GM19025 (cell line): Measurements from ENCODE around the gene CDC25A.
"Not testable (repeated sequence)": the region's sequence is repeated elsewhere in the genome, so short reads cannot be mapped to it uniquely, and the experiment has no call there.

ENCODE experiments used
- ATAC-seq: cut with Tn5 transposase; IDR thresholded peaks from one replicate; pipeline ENCODE4 v1.9.1; 2021; ENCODE audit warnings: mild to moderate bottlenecking, low read depth, moderate library complexity; ENCODE audit not compliant: unreplicated experiment

CDC25A gene

DNA sequence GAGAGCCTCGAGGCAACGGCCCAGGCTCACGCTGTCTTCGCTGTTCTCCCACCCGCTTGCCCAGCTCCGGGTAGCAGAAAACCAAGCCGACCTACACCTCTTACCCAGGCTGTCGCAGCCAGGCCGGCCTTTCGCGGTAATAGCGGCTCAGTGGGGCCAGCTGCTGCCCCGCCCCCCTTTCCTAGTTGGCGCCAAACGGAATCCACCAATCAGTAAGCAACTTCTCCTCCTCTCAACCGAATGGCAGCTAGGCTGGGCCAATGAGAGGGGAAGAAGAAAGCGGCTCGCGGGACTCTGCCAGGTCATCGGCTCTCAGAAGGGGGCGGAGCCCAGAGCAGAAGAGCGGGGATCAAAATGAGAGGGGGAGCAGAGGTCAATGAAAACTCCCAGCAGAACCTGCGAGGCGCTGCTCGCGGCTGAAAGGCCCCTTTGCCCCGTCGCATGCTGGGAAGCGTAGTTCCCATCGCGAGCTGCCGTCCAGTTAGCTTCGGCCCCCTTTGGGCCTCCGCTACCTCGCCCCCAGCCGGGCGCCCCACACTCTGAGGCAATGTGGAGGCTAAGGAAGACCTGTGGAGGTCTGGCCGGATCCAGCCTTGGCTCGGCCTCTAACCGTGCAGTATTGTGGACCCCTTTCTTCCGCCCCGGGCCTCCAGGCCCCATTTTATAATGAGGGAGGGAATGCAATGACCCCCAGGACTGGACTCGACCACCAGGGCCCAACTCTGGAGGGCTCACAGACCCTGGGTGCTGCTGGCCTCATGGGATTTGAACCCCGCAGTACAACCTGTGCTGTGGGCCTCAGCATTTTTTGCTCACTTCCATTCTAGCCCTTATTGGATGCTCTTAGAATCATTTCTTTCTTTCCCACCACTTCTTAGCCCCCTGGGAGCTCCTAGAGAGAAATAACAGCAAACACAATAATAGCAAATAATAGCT, at the start of gene CDC25A:
CDC25A (minus strand) TSS at position 152 of the 936 bp plus-strand sequence. CDS start 470 bp downstream, outside the sequence.
- ATAC-seq, result peak; percentile 93

GRCh38 chr3:48236531-48236930, 48.3 kb upstream of the CDC25A start:
- ATAC-seq, result no peak

GRCh38 chr3:48233542-48233941, 45.3 kb upstream of the CDC25A start:
- no peak for ATAC-seq

- peak; percentile 70 for ATAC-seq
Measured at GRCh38 chr3:48232734-48233133, 44.5 kb upstream of the CDC25A start.

DNA sequence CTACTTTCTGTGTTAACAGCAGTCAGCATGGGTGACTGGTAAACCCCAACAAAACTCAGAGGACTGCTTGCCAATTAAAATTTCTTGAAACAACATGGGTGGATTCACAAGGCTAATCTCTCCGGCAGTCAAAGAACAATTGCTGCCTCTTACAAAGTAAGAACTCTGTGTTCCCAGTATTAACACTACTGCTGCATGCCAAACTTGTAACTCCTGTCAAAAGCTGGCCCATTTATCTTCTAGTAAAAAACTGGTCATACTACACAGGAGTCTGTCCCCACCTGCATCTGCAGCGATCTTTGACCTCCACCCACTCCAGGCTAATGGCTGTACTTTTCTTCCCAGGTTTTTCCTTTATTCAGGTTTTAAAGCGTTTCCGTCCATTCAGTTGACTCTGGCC, 44.0 kb upstream of the CDC25A start:
- ATAC-seq, result no peak

GRCh38 chr3:48226939-48227338, 38.7 kb upstream of the CDC25A start:
- no peak for ATAC-seq

GRCh38 chr3:48225587-48225986, 37.4 kb upstream of the CDC25A start:
- ATAC-seq, result no peak

DNA sequence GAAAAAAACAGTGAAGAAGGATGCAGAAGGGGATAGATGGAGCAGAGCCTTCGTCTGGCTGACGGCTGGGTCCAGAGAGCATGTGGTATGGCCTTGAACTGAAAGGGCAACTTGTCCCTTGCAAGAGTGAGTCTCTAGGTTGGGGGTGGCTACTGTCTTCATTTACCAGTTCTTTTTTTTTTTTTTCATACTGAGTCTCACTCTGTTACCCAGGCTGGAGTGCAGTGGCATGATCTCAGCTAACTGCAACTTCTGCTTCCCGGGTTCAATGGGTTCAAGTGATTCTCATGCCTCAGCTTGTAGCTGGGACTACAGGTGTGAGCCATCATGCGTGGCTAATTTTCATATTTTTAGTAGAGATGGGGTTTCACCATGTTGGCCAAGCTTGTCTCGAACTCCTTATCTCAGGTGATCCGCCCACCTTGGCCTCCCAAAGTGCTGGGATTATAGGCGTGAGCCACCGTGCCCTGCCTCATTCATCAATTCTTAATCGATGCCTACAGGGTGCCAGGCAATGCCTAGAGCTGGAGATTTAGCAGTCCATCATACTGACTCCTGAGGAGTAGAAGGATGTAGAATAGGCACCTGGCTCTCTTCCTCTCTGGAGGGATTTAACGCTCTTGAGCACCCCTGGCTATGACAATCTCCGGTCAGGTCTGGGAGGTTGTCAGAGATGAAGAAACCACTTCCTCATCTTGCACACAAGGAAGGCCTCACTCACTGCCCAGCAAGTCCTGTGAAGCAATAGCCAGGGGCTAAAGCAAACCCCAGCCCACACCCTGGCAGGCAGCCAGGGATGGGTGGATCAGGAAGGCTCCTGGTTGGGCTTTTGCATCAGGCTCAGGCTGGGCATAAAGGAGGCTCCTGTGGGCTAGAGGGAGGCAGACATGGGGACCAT, 34.6 kb upstream of the CDC25A start, which contains the start of gene CAMP:
CAMP (plus strand) TSS at position 880 of the 898 bp plus-strand sequence; CDS start at position 897, 17 bp downstream.
- ATAC-seq, result peak; percentile 44

DNA sequence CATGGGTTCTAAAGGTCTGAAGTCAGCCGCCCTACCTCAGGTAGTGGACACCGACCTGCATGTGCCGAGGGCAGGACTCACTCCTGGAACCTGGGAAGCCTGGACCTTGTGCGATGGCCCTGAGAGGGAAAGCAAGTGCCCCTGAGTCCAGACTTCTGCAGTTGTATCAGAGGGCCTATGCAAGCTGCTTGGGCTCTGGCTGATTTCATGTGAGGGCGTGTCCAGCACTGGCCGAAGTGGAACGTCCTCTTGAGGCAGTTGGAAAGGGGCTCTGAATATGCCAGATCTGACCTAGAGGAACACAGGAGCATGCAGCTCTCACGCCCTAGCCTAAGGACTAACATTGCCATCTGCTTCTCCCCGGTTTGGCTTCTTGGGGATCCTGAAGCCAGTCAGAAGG, 32.5 kb upstream of the CDC25A start:
- no peak for ATAC-seq

- no peak for ATAC-seq
Measured at GRCh38 chr3:48219543-48219942, 31.3 kb upstream of the CDC25A start.

- no peak for ATAC-seq
Measured at GRCh38 chr3:48218537-48218936, 30.3 kb upstream of the CDC25A start.

DNA sequence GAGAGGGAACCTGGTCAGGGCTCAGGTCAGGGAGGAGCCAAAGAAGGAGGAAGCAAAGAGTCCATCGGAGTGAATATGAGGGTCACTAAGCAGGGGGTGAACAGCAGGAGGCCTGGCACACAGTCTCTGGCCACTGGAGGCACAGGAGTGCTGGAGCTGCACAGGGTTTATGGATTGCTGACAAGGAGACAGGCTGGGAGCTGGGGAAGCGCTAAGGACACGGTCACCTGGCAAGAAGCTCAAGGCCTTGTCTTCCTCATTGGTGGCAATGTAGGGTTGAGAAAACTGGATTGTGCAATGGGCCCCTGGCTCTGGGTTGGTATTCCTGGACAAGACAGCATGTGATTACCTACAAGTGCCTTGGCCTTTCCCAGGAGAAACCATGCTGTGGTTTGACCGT, 29.2 kb upstream of the CDC25A start:
- ATAC-seq, result no peak

DNA sequence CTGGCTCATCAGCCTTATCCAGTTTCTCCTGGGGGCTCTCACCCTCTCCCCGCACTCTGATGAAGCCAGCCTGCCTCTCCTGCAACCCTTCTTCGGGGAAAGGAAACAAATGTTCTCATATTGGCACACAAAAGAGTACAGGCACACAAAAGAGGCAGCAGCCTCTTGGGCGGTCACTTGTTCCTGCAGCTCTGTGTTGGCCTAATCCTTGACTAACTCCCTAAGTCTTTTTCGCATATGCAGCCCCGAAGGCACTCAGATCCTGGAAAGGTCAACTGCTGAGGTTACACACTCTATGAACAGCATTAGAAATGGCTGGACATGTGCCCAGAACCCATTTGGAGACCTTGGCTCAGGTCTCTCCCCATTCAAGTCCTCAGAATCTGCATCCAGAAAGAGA, 27.7 kb upstream of the CDC25A start:
- ATAC-seq, result no peak

GRCh38 chr3:48215466-48215865, 27.2 kb upstream of the CDC25A start:
- ATAC-seq, result no peak

DNA sequence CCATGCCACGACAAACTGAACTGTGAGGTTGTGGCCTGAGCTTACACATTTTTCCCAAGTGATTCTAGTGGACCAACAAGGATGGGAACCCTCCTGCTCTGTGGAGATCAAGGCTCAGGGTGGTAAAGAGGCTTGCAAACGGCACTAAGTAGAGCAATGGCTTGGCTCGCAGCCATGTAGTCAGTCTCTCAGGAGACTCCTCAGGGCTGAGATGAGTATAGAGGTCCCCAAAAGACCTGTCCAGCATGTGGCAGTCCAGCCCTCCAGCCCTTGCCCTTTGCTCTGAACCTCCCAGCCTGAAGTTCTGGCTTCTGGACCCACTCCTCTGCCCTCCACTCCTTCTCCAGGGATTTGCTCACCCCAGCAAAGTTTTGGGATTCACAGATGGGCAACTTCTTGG, 26.8 kb upstream of the CDC25A start:
- ATAC-seq, result no peak

- no peak for ATAC-seq
Measured at GRCh38 chr3:48214225-48214624, 26.0 kb upstream of the CDC25A start.

DNA sequence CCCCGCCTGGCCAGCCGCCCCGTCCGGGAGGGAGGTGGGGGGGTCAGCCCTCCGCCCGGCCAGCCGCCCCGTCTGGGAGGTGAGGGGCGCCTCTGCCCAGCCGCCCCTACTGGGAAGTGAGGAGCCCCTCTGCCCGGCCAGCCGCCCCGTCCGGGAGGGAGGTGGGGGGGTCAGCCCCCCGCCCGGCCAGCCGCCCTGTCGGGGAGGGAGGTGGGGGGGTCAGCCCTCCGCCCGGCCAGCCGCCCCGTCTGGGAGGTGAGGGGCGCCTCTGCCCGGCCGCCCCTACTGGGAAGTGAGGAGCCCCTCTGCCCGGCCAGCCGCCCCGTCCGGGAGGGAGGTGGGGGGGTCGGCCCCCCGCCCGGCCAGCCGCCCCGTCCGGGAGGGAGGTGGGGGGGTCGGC, 23.6 kb upstream of the CDC25A start:
- not testable (repeated sequence) for ATAC-seq

DNA sequence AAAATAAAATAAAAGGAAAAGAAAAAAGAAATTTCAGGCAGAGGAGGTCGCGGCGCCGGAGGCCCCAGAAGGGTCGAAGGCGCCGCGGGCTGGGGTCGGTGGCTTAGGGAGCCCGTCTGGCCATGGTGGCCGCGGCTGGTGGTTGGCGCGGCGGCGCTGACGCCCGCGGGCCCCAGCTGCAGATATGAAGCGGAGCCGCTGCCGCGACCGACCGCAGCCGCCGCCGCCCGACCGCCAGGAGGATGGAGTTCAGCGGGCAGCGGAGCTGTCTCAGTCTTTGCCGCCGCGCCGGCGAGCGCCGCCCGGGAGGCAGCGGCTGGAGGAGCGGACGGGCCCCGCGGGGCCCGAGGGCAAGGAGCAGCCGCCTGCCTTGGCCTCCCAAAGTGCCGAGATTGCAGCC, 22.3 kb upstream of the CDC25A start:
- ATAC-seq, result not testable (repeated sequence)

DNA sequence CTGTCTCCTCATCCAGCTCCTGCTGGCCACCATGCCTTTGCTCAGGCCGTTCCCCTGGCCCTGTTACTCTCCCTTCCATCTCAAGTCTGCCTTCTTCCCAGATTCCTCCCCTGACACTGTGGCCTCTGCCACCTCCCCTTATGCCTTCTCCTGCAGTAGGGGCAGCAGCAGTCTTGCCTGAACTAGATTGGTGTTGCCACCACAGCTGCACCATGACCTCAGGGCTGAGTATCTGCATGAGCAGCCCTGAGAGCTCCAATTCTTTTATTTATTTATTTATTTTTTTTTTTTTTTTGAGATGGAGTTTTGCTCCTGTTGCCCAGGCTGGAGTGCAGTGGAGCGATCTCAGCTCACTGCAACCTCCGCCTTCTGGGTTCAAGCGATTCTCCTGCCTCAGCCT, 21.2 kb upstream of the CDC25A start:
- no peak for ATAC-seq

GRCh38 chr3:48208076-48208475, 19.9 kb upstream of the CDC25A start:
- no peak for ATAC-seq

GRCh38 chr3:48202632-48203031, 14.4 kb upstream of the CDC25A start:
- no peak for ATAC-seq
